ENCODE data around the gene FAAP100.
A peak's percentile ranks its signal among the peaks of the same experiment; 100 is the strongest.

FAAP100 gene

DNA sequence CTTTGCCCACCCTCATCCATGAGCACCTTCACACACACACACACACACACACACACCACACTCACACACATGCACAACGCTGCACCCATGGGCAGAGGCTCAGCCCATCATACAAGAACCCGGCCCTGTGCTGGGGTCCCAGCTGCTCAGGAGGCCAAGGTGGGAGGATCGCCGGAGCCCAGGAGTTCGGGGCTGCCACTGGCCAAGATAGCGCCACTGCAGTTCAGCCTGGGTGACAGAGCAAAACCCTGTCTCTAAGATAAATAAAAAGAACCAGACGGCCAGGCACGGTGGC, 27.3 kb downstream of the FAAP100 start:
- DNase-seq (ENCODE audit: low read depth): no peak

DNA sequence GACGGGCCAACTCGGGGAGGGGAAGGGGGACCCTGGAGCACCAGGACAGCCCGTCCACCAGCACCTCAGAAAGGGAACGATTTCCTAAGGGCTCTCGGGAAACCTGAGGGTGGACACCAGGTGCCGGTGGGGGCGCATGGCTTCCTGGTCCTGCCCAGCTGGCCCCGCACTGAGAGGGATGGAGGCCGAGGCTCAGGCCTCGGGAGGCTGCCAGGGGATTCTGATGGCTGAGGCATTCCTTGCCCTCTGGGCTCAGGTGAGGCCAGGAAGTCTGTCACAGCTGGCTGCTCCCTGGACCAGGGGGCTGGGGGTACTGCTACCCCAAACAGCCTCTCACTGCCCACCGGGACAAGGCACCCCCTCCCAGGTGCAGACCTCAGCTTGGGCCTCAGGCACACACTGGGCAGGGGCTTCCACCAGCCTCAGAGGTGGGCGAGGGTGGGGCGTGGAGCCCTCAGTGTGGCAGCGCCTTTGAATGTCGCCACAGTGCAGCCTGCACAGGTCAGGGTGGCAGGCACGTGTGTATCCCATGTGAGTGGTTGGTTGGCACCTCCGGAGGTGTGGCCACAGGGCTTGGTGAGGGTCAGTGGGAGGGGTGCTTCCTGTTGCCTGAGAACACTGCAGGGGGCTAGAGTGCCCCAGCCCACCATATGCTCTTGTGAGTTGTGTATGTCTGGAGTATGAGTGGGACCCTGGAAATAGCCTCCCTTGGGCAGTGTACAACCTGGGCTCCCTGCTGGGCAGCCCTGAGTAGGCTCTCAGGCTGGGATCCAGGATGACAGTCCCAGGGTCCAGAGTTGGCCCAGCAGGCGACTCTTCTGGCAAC, 27.9 kb downstream of the FAAP100 start:
- no peak for DNase-seq (ENCODE audit: low read depth)

DNA sequence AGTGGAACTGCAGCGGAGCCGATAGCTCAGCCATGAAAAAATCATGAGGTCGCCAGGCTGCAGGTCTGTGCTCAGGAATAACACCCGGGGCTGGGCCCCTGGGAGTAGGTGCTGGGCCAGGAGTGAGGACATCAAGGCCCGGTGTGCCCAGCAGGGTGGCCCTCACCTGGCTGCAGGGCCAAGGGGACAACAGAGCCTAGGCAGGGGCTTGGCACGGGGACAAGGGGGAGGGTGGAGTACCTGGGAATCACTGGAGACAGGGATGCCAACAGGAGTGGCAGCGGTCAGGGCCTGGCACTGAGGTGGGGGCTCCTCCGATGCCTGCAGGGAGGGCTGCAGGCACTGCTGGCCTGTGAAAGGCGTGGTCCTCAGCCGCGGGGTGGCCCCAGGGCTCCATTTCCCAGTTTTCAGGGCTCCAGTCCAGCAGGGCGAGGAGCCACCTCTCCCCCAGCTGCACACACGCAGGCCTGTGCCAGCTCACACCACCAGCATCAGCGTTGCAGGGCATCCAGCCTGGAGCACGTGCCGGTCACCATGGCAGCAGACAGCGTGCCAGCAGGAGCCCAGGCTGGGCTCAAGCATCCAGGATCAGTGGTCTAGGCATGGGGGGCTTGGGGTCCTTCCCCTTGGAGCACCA, 28.6 kb downstream of the FAAP100 start:
- DNase-seq (ENCODE audit: low read depth): no peak

DNA sequence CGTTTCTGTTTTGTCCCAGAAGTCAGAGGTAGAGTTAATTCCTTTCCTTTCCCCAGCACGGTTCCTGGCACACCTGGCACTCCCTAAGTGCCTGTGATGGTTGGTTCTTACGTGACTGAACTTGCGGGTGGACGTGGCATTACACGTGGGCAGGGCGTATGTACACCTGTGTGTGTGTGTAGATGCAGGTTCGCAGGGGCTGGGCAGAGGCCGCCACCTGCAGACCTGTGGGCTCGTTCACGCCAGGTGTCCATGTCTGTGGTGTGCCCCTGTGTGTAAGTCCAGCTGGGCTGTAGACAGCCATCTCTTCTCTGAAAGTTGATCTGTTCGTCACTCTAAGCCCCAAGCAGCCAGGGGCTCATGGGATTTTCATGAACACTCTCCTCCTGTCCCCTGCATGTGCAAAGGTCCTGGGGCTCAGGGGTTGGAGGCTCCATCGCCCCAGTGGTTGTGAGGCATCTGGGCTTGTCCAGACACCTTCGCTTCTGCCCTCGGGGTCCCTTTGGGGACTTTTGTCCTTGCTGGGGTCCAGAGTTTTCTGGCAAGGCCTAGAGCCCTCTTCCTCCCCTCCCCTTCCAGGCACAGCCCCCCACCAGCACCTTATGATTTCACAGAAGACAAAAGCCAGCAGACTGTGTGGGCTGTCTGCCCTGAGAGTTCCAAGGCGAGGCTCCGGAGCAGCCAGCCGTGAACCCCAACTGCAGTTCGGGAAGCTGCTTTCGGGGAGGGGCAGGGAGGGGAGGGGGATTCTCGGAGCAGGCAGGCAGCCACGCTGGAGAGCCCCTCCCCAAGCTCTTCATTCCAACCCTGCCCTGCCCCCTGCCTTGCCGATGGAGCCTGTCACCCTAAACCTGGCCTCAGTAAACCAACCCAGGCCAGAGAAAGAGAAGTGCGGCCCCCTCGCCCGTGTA, 29.4 kb downstream of the FAAP100 start:
- DNase-seq (ENCODE audit: low read depth): no peak

DNA sequence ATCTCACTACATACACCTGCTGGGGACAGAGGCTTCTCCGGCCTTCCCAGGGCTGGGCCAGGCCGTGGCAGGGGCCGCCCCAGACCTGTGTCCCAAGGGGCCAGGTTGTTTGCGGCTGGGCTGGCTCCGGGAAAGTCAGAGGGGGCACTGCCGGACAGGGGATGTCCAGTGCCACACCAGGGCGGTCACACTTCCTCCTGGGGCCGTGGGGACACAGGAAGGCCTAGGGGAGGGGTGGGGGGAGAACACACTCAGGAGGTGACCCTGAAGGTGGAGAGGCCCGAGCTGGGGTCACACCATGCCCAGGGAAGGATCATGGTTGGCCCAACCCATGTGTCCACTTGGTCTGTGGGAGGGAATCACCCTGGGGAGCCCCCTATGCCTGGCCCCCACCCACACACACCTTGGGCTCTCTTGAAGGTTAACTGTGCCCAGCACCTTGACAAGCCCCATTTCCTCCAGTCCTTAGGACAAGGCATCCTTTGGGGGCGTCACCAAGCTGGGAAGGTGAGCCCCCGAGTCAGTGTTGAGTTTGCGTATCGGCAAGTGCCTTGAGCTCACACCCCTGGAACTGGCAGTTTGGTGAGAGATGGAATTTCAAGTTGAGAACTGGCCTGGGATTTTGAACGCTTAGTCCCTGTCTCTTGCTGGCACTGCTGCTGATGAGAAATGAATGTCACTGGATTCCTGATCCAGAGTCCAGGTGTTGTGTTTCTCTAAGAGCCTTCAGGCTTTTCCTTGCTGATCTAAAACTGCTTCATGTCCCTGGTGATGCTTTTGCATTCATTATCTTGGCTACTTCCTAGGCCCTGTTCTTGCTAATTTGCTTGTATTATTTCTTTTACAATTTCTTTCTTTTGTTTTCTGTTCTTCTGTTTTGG, 31.9 kb downstream of the FAAP100 start:
- DNase-seq (ENCODE audit: low read depth): no peak

DNA sequence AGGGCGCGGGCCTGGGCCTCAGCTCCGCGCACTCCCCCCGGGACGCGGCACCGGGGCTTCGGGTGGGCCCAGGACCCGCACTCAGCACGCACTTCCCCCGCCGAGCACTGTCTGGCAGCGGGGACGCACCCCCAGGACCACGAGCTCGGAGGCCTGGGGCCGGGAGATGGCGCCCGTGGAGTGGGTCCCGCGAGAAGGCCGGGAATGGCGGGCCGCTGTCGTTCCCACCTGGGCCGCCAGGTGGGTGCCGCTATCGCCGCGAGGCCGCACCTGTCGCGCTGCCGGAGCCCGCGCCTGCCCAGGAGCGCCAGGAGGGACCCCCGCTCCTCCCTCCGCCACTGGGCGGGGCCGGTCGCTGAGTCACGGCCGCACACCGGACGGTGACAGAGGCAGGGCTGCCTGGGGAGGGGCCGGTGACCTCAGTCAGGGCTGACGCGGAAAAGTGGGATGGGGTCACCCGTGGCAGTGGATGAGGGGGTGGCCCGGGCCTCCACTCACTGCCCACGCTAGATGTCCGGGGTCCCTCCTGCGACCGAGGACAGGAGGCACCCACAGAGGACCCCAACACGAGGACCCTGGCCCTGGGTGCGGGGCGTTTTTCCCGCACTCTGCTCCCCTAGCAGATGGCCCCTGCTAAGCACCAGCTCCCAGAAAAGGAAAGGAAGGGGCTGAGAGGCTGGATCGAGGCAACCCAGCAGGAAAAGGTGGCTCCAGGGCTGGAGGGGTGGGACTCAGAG, 32.7 kb downstream of the FAAP100 start:
- no peak for DNase-seq (ENCODE audit: low read depth)

DNA sequence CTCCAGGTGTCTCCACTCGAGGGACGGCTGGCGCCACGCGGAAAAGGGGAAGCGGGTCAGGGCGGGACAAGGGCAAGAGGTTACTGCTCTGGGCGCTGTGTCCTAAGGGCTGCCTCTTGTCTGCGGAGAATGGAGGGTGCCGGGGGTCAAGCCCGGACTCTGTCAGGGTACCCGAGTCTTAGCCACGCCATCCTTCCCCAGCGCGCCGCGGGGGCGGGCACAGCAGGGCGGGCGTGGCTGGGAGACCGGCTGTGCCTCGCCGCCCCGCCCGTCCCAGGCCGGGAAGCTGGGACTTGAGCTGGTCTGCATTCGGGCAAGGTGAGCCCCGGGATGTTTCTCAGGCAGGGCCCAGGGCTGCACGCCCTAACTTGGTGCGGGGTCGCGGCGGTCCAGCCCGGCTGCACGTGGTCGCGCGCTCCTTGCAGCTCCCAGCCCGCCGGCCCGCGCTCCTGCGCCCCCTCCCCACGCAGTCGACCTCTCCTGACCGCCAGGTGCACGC, 33.3 kb downstream of the FAAP100 start:
- DNase-seq (ENCODE audit: low read depth): no peak

DNA sequence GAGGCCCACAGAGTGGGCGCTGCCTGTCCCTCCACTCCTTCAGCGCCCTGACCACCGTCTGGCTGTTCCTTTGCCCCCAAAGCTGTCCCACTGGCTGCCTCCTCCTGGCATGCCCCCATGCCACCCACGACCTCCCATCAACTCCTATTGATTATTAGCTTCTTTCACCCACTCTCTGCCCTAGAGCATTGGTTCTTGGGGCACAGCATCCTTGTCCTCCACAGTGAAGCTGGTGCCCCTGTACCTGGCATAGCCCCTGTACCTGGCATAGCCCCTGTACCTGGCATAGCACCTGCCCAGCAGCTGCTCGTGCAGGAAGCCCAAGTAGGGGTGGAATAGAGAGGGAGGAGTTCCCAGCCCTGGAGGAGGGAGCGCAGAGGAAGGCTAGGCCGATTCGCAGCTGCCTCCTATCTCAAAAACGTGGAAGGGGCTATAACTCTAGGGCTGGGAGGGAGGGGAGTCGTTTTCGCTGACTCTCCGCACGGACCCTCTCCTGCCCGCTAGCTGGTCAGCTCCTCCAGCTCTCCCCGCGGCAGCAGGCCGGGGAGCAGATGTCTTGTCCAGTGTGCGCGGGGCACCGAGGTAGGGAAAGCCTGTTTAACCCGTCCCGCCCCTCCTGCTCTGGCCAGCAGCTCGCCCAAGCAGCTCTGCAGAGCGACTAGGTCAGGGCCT, 33.9 kb downstream of the FAAP100 start:
- no peak for DNase-seq (ENCODE audit: low read depth)

DNA sequence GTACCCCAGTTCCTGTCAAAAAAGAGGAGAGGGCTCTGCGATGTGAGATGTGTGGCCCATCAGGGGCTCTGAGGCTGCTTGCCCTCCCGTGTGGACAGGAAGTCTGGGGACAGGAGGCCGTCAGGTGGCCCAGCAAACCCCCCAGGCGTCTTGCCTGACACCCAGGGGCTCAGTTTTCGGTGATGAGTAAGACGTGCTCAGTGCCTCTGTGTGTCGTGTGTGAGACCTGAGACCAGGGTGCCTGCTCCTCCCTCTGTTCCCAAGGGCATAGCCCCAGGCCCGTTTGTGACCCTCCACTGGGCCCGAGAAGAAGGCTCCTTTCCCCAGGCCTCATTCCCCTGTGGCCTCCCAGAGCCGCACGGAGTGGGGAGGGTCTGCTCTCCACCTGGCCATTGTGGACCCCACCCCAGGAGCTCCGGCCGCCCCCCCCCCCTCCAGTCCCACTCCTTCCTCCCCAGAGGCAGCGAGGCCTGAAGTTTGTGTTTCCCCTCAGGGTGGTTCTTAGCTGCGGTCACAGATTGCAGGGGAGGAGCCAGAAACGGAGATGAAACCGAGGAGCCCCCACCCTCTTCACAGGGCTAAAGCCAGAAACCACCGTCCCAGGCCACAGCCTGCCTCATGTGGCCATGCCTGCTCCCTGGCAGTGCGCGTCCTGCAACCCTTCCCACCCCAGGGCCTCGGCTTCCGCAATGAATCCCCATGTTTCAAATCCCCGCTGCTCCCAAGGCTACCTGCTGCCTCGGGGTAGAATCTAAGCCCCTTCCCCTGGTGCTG, 34.6 kb downstream of the FAAP100 start:
- DNase-seq (ENCODE audit: low read depth): no peak

DNA sequence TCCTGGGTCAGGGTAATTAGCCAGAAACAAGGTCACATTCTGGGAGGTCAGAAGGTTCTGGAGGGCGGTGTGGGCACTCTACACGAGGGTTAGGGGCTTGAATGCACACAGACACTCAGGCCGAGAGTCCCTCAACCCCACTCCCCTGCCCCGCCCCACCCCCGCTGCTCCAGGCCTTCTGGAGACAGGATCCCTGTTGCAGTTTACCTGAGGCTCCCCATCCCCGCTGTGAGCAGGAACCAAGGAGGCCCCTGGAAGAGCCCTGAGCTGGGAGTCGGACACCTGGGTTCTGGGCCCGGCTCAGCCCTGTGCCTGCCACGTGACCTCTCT, 35.2 kb downstream of the FAAP100 start:
- DNase-seq (ENCODE audit: low read depth): no peak

DNA sequence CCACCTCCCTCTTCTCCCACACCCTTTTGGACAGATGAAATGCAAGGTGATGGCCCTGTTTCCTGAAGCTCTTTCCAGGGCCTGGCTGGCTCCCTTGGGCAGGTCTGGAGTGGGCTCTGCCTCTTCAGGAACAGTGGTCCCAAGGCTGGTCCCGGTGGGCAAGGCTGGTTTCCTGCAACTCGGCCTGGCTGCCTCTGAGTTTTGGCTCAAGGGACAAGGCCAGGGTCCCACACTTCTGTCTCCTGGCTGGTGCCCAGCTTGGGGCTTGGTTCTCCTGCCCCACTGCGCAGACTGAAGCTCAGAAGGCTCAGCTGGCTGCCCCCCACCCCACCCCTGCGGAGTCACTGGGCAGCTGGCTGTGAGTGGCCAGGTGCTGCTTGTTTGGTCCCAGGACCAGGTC, 35.7 kb downstream of the FAAP100 start:
- DNase-seq (ENCODE audit: low read depth): no peak

DNA sequence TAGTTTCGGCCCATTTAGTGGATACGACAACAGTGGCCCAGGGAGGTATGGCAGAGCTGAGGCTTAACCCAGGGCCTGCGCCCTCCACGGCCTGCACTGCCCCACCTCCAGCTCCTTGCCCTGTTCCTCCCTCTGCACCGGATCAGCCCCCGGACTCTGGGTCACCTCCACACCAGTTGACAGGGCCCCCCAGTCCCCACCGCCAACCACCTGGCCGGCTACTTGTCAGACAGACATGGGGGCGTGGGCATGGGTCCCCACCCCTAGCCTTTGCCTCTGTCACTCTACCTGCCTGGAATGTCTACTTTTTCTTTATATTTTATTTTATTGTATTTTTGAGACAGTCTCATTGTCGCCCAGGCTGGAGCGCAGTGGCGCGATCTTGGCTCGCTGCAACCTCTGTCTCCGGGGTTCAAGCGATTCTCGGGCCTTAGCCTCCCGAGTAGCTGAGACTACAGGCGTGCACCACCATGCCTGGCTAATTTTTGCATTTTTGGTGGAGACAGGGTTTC, 36.6 kb downstream of the FAAP100 start:
- no peak for DNase-seq (ENCODE audit: low read depth)

DNA sequence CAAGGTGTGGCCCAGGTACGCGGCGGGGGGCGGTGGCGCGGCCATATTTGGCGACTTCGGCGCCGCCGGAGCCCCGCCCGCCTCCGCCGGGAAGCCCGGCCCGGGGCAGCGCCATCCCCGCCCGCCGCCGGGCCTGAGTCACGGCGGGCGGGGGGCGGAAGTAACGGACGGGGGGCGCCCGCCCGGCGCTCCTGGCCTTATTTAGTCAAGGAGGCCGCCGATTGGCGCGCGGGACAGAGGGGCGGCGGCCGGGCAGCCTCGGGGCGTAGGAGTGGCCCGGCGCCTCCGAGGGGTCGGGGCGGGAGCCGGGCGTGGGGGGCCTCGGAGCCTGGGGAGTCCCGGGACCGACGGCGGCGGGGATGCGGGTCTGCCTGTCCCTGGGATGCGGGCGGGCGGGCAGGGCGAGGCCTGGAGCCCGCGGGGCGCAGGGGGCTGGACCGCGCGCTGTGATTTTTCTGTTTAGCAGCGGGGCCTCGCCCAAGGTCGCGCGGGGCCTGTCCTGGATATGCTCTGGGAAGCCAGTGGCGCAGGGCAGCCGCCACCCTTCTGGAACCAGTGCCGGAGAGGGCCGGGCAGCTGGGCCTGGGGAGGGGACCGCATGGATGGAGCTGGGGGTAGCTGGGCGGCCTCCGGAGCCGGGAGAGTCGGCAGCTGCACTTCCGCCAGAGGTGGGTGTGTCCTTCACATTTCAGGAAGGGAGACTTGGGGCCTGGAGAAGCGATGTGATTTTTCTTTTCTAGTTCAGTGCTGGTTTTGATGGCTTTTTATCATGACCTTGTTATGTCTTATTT, 37.2 kb downstream of the FAAP100 start:
- no peak for DNase-seq (ENCODE audit: low read depth)

DNA sequence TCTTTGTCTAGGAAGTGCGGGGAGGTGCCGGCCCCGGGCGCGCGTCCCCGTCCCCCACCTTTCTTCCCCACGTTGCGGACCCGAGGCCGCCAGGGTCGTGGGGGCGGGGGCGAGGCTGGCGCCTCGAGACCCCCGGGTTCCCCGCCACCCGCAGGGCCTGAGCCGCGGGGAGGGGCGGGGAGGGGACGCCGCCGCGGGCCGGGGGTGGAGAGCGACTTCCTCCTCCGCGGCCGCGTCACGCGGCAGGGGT, 37.7 kb downstream of the FAAP100 start:
- DNase-seq (ENCODE audit: low read depth): no peak

DNA sequence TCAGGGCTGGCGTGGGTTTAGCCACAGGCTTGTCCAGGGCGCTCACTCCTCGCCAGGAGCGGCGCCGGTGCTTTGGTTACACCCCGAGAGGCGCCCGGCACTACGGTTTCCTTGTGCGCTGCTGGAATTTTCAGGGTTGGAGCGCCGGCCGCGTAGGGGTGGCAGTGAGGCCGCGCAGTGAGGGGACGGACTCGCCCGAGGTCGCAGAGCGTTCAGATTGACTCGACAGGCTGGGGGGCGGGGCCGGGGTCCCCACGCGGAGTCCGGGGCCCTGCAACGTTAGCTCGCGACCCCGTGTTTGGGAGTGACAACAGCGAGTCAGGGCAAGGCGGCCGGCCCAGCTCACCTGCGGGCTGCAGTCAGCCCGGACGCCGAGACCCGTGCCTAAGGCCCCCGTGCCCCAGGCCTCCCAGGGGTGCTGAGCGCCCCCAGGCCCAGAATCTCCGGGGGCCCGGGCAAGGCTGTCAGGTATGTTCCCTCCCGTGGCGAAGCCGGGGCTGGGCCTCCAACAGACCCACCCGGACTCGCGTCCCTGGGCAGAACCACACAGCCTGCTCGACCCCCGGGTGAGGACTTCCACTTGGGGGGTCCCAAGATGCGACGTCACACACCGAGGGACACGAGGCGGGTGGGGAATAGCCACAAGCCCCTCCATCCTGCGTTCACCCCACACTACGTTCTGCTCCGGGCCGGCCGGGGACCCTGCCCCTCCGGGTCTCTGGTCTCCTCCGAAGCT, 38.2 kb downstream of the FAAP100 start:
- DNase-seq (ENCODE audit: low read depth): no peak

DNA sequence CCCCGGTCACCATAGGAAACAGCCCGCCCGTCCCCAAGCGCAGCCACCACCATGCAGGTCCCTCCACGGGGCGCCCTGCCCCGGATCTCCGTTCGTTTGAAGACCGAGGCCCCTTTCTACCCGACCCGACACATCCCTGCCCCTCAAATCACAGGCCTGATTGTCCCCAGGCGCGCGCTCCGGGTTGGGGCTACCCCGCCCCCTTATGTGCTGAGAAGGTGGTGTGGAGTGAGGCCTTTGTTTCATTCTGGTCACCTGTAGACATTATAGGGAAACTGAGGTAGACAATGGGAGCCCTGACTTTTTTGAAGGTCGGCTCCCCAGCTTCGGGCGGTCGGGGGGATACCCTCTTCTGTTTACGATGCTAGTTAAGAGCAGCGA, 38.8 kb downstream of the FAAP100 start:
- no peak for DNase-seq (ENCODE audit: low read depth)

DNA sequence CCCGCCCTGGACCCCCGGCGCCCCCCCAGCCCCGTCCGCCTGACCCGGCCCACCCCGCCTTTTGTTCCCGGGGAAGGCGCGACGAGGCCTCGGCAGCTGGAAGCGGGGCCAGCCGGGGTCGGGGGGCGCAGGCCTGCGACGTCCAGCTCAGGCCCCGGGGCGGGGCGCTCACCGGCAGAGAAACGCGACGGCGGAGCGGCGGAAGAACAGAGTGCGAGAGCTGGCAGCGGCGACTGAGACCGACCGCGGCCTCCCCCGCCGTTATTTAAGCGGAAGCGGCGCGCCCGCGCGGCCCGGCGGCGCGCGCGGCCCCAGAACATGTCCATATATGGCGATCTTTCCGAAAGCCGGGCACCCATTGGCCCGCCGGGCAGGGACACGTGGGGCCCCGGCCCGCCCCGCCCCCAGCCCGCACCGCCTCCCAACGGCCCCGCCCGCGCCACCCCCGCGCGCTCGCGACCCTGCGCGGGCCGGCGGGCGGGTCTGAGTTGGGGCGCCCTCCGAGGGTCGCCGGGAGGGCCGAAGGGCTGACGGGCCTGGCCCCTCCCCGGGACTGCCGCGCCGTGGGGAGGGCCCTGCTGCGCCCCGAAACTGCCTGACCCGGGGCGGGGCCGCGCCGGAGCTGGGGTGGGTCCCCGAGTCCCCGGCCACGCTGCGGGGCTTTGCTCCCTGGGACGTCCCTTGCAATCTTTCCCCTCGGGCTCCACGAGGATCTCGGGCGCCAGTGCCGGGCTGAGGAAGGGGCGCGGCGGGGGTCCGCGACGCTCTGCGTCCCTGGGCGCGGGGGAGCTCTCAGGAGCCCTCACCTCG, 39.4 kb downstream of the FAAP100 start, which contains the start of gene ACTG1:
Gene ACTG1, minus strand, starts transcription at position 238 of the 810 bp plus-strand sequence. CDS start 445 bp downstream, outside the sequence.
- DNase-seq (ENCODE audit: low read depth): peak; percentile 68

Data from HS-5 (cell line).